IMR-90 (cell line): ENCODE data around the gene MRPL47. TPM values are rescaled to one million over a fixed set of nuclear protein-coding genes. Genes with fewer than 3 reads are reported as not detected.

Experiments used
- ATAC-seq: fragments of 200-7000 bp; cut with Tn5 transposase; 2 replicates; pipeline ENCODE4 v1.9.1; 2020; ENCODE audit warnings: low read depth, mild to moderate bottlenecking, moderate library complexity
- BruUV-seq: library from RNA; stranded (reverse); fragments of 400-500 nt; replicated peaks from 2 replicates; lab custom pipeline; 2021; lab: Mats Ljungman, UMichigan
- CTCF ChIA-PET: fragments of 300-600 bp; formaldehyde crosslinking; extraction: SDS; loops from one replicate; lab custom pipeline; 2021; ENCODE audit warnings: antibody characterized with exemption; lab: Yijun Ruan, JAX
- POLR2A ChIA-PET: fragments of 300-600 bp; sonication (Branson Sonifier 250); formaldehyde crosslinking; loops from one replicate; lab custom pipeline; 2022; ENCODE audit warnings: antibody characterized with exemption; ENCODE audit not compliant: unreplicated experiment; lab: Charles Lee
- DNase-seq: peaks from one replicate; pipeline ENCODE4 v3.0.0; 2013
- H2AFZ ChIP-seq: replicated peaks from 2 replicates; pipeline ENCODE3; 2013; ENCODE audit warnings: low read length, mild to moderate bottlenecking; ENCODE audit not compliant: poor library complexity
- H2AK5ac ChIP-seq: 2 replicates; pipeline ENCODE4 v1.6.1; 2013; ENCODE audit warnings: low read depth, low read length, inconsistent platforms
- H2AK9ac ChIP-seq: replicated peaks from 2 replicates; pipeline ENCODE3; 2013; ENCODE audit warnings: mild to moderate bottlenecking, low read depth, low read length, moderate library complexity; ENCODE audit not compliant: poor library complexity
- H2BK120ac ChIP-seq: 2 replicates; pipeline ENCODE4 v1.6.1; 2013; ENCODE audit warnings: low read depth, low read length, inconsistent platforms
- H2BK15ac ChIP-seq: 3 replicates; pipeline ENCODE4 v1.6.1; 2013; ENCODE audit warnings: low read depth, low read length, inconsistent platforms
- H2BK20ac ChIP-seq: 2 replicates; pipeline ENCODE4 v1.6.1; 2013; ENCODE audit warnings: low read depth, mild to moderate bottlenecking, inconsistent platforms, low read length, moderate library complexity
- H2BK5ac ChIP-seq: 2 replicates; pipeline ENCODE4 v1.6.1; 2013; ENCODE audit warnings: mild to moderate bottlenecking, low read depth, low read length, inconsistent platforms; ENCODE audit not compliant: poor library complexity, severe bottlenecking
- H3K14ac ChIP-seq: replicated peaks from 2 replicates; pipeline ENCODE4 v1.6.1; 2013; ENCODE audit warnings: low read depth, low read length, inconsistent platforms
- H3K18ac ChIP-seq: 2 replicates; pipeline ENCODE4 v1.6.1; 2013; ENCODE audit warnings: low read depth, low read length, control low read depth
- H3K23ac ChIP-seq: 2 replicates; pipeline ENCODE4 v1.6.1; 2013; ENCODE audit warnings: low read depth, low read length, inconsistent platforms
- H3K27ac ChIP-seq: 2 replicates; pipeline ENCODE4 v1.5.1; 2013; ENCODE audit warnings: mild to moderate bottlenecking, control low read depth, low read length; ENCODE audit not compliant: insufficient read depth
- H3K27me3 ChIP-seq: 2 replicates; pipeline ENCODE4 v1.6.1; 2013; ENCODE audit warnings: low read length; ENCODE audit not compliant: control insufficient read depth, insufficient read depth
- H3K36me3 ChIP-seq: 2 replicates; pipeline ENCODE4 v1.6.1; 2013; ENCODE audit warnings: low read length, mixed read lengths; ENCODE audit not compliant: control insufficient read depth, insufficient read depth
- H3K4ac ChIP-seq: 2 replicates; pipeline ENCODE4 v1.6.1; 2013; ENCODE audit warnings: low read depth, low read length, inconsistent platforms
- H3K4me1 ChIP-seq: 2 replicates; pipeline ENCODE4 v1.6.1; 2013; ENCODE audit warnings: low read length, mixed read lengths; ENCODE audit not compliant: control insufficient read depth, insufficient read depth
- H3K4me2 ChIP-seq: 2 replicates; pipeline ENCODE4 v1.6.1; 2013; ENCODE audit warnings: low read depth, mild to moderate bottlenecking, control low read depth, low read length, moderate library complexity
- H3K4me3 ChIP-seq: 2 replicates; pipeline ENCODE4 v1.5.1; 2013; ENCODE audit warnings: low read depth, mild to moderate bottlenecking, control low read depth, low read length, moderate library complexity; ENCODE audit not compliant: insufficient read depth
- H3K56ac ChIP-seq: 2 replicates; pipeline ENCODE4 v1.6.1; 2013; ENCODE audit warnings: low read length, inconsistent platforms; ENCODE audit not compliant: insufficient read depth; ENCODE audit errors: extremely low read depth
- H3K79me1 ChIP-seq, 2 experiments: 2 replicates each; pipeline ENCODE4 v1.6.1; 2013; ENCODE audit warnings: low read length in 2 of 2, inconsistent platforms in 1 of 2, low read depth in 1 of 2
- H3K9ac ChIP-seq: 2 replicates; pipeline ENCODE4 v1.6.1; 2013; ENCODE audit warnings: low read depth, low read length, control low read depth
- H3K9me1 ChIP-seq: 2 replicates; pipeline ENCODE4 v1.6.1; 2013; ENCODE audit warnings: low read length, inconsistent platforms; ENCODE audit not compliant: insufficient read depth
- H3K9me3 ChIP-seq: 2 replicates; pipeline ENCODE4 v1.6.1; 2013; ENCODE audit warnings: low read length; ENCODE audit not compliant: control insufficient read depth, insufficient read depth
- H4K20me1 ChIP-seq: 2 replicates; pipeline ENCODE4 v1.6.1; 2013; ENCODE audit warnings: low read length, inconsistent platforms; ENCODE audit not compliant: insufficient read depth
- H4K5ac ChIP-seq: 2 replicates; pipeline ENCODE4 v1.6.1; 2013; ENCODE audit warnings: mild to moderate bottlenecking, low read depth, low read length, control low read depth
- H4K8ac ChIP-seq, 2 experiments: 2 replicates each; pipeline ENCODE4 v1.6.1; 2013; ENCODE audit warnings: low read depth in 2 of 2, low read length in 2 of 2, control low read depth in 1 of 2, inconsistent platforms in 1 of 2
- H4K91ac ChIP-seq: 2 replicates; pipeline ENCODE4 v1.6.1; 2013; ENCODE audit warnings: low read depth, low read length, inconsistent platforms; ENCODE audit not compliant: insufficient read depth
- BHLHE40 ChIP-seq: fragments of 150-350 bp; IDR thresholded peaks from 2 replicates; pipeline ENCODE4 v1.6.1; 2016; ENCODE audit warnings: mild to moderate bottlenecking, low read depth, low read length
- CTCF ChIP-seq: conservative IDR thresholded peaks from 2 replicates; pipeline ENCODE4 v1.5.1; 2012; ENCODE audit warnings: mild to moderate bottlenecking, low read depth, low read length, improper control_type of control experiment
- ELK1 ChIP-seq: fragments of 150-350 bp; IDR thresholded peaks from 2 replicates; pipeline ENCODE4 v1.6.1; 2016; ENCODE audit warnings: low read depth, mild to moderate bottlenecking, low read length, moderate library complexity, borderline replicate concordance
- MAZ ChIP-seq: IDR thresholded peaks from 2 replicates; pipeline ENCODE4 v1.6.1; 2012; ENCODE audit warnings: low read depth, mild to moderate bottlenecking, low read length, improper control_type of control experiment, moderate library complexity, borderline replicate concordance
- NFE2L2 ChIP-seq: fragments of 150-350 bp; IDR thresholded peaks from 2 replicates; pipeline ENCODE4 v1.6.1; 2016; ENCODE audit warnings: low read depth, mild to moderate bottlenecking, low read length
- POLR2A ChIP-seq: IDR thresholded peaks from 2 replicates; pipeline ENCODE4 v1.6.1; 2012; ENCODE audit warnings: mild to moderate bottlenecking, low read depth, low read length
- WGBS, 2 experiments: methylation state at CpG; one replicate each; pipeline versions ENCODE4 v1.1.5 to v1.1.7; 2013; ENCODE audit warnings: missing lambda C conversion rate in 2 of 2; ENCODE audit not compliant: insufficient read length in 1 of 2; ENCODE audit errors: extremely low coverage in 2 of 2; 5-methylcytosine and 5-hydroxymethylcytosine counted together
- dilution Hi-C: fragments of 300-500 bp; cut with HindIII; formaldehyde crosslinking; loops from one replicate; pipeline ENCODE4 v1.14.3; 2018; ENCODE audit warnings: low sequenced_read_pairs; ENCODE audit not compliant: unreplicated experiment
- in situ Hi-C: fragments of 300-500 bp; cut with MboI; formaldehyde crosslinking; loops from 3 replicates; pipeline ENCODE4 v1.14.3; 2019; ENCODE audit warnings: low sequenced_read_pairs, inconsistent platforms, mixed read lengths
- intact Hi-C: fragments of 100-400 bp; cut with micrococcal nuclease; formaldehyde crosslinking; loops from 2 replicates; pipeline ENCODE4 v1.10.0; 2022
- polyA plus RNA-seq, 3 experiments: library from polyadenylated mRNA; depleted of rRNA; stranded (reverse); fragments of >200 nt; gene quantifications; 2 replicates each; pipeline ENCODE4 v1.2.3, GENCODE V29; 2012; ENCODE audit warnings: low replicate concordance in 1 of 3
- total RNA-seq: library from RNA; depleted of rRNA; stranded (reverse); fragments of >200 nt; gene quantifications from 2 replicates; pipeline ENCODE4 v1.2.3, GENCODE V29; 2012

The MRPL47 gene
- total and polyA plus RNA-seq, 2 of the 4 experiments (the other 2 are of a cell fraction), result 41.4 to 43.7 TPM

GRCh38 chr3:179652447-179653095, 48.1 kb upstream of the MRPL47 start, which contains the start of gene USP13:
TSS of gene USP13 (plus strand) at chr3:179653040. CDS start at chr3:179653226, 186 bp downstream.
- peak within 1 kb of the TSS; percentile 87 for H2AK9ac ChIP-seq
- H2BK20ac ChIP-seq, result no peak within 1 kb of the TSS
- peaks cover 20% of the 10 kb centered on the region for H4K20me1 ChIP-seq
- H3K9me1 ChIP-seq, result peaks cover 6% of the 10 kb centered on the region
- H3K4me1 ChIP-seq, result no peaks in the 10 kb centered on the region
- peak within 1 kb of the TSS; percentile 83 for H3K4me2 ChIP-seq
- H3K18ac ChIP-seq, result peak within 1 kb of the TSS; percentile 62; the same call in 1 of the 2 replicates
- H3K23ac ChIP-seq, result peak within 1 kb of the TSS; percentile 92
- in situ Hi-C loops (no loop called here), intact Hi-C loops (loop anchor here (5.0 kb wide), 1 partner anchor 60 kb away; no protein-coding TSS in a partner anchor), dilution Hi-C loops (no loop called here)
- H3K9ac ChIP-seq, result peak within 1 kb of the TSS; percentile 88
- H3K4ac ChIP-seq, result peak within 1 kb of the TSS; percentile 85
- 0% methylated on average over 23 of the region's 56 CpGs; no CpG with 5 or more reads in 1 of the 2 experiments for WGBS, 2 experiments
- H2BK5ac ChIP-seq, result peak within 1 kb of the TSS; percentile 76
- ATAC-seq (peak; percentile 88), DNase-seq (peak; percentile 83)
- peak within 1 kb of the TSS; percentile 81 for H2BK15ac ChIP-seq
- peak within 1 kb of the TSS; percentile 79 for H2AK5ac ChIP-seq
- H4K8ac ChIP-seq, result peak within 1 kb of the TSS; percentile 33 to 80; a peak in 3 of 4 replicates
- H4K5ac ChIP-seq, result 0 out of 2 replicates have a peak within 1 kb of the TSS, but pooled peaks have one; percentile 3
- no peaks in the 10 kb centered on the region for H3K9me3 ChIP-seq
- peak within 1 kb of the TSS; percentile 99 for H2AFZ ChIP-seq
- H3K14ac ChIP-seq, result peak within 1 kb of the TSS; percentile 89
- peaks cover 21 to 35% of the 10 kb centered on the region in 2 experiments for H3K79me1 ChIP-seq
- BruUV-seq, result no TSS peak
- TF ChIP-seq MAZ, result peak; percentile 81
- peak; percentile 7; the same call in 1 of the 2 replicates for TF ChIP-seq BHLHE40
- TF ChIP-seq CTCF, result no peak
- TF ChIP-seq ELK1, result no peak
- TF ChIP-seq NFE2L2, result no peak
- TF ChIP-seq POLR2A, result peak; percentile 64; the same call in 1 of the 2 replicates
- CTCF ChIA-PET, result interaction anchor here (0.7 to 1.3 kb wide), 3 partner anchors 9 to 159 kb away, joined by 3 to 4 read pairs (median 4); no protein-coding TSS in a partner anchor
- peak within 1 kb of the TSS; percentile 91 for H3K27ac ChIP-seq
- peak within 1 kb of the TSS; percentile 84 for H3K56ac ChIP-seq
- H3K4me3 ChIP-seq, result peak within 1 kb of the TSS; percentile 94
- no peaks in the 10 kb centered on the region for H3K36me3 ChIP-seq
- POLR2A ChIA-PET, result no interaction called here
- no peaks in the 10 kb centered on the region for H3K27me3 ChIP-seq
- peak within 1 kb of the TSS; percentile 80 for H4K91ac ChIP-seq
- H2BK120ac ChIP-seq, result peak within 1 kb of the TSS; percentile 73
